Effector memory CD4-positive, alpha-beta T cell (primary cell): ENCODE results near the gene NFASC.

Experiments
- DNase-seq, 3 donors: peaks; one replicate each; pipeline ENCODE4 v3.0.0-alpha.2; 2020
- H3K27ac ChIP-seq: 2 replicates; pipeline ENCODE4 v1.7.0; 2013; ENCODE audit warnings: mild to moderate bottlenecking, low read length, moderate library complexity; ENCODE audit not compliant: insufficient read depth, poor library complexity, severe bottlenecking
- H3K27me3 ChIP-seq: replicated peaks from 2 replicates; pipeline ENCODE4 v1.7.0; 2013; ENCODE audit warnings: mild to moderate bottlenecking, low read length; ENCODE audit not compliant: insufficient read depth, control insufficient read depth, poor library complexity, severe bottlenecking
- H3K36me3 ChIP-seq: 2 replicates; pipeline ENCODE4 v1.7.0; 2013; ENCODE audit warnings: mild to moderate bottlenecking, low read length, moderate library complexity; ENCODE audit not compliant: control insufficient read depth, insufficient read depth
- H3K4me1 ChIP-seq: 2 replicates; pipeline ENCODE4 v1.7.0; 2013; ENCODE audit warnings: low read length, mild to moderate bottlenecking; ENCODE audit not compliant: control insufficient read depth, insufficient read depth, poor library complexity, severe bottlenecking
- H3K4me3 ChIP-seq: 2 replicates; pipeline ENCODE4 v1.7.0; 2013; ENCODE audit warnings: low read length, low read depth, mild to moderate bottlenecking; ENCODE audit not compliant: insufficient read depth, poor library complexity, severe bottlenecking
- H3K9me3 ChIP-seq: 2 replicates; pipeline ENCODE4 v1.7.0; 2013; ENCODE audit warnings: mild to moderate bottlenecking, low read length, moderate library complexity; ENCODE audit not compliant: control insufficient read depth

NFASC gene

GRCh38 chr1:204984499-204984898 lies 113.8 kb downstream of the NFASC start:
- Histone ChIP-seq H3K27me3 (no peaks in the 10 kb centered on the region), H3K9me3 (no peaks in the 10 kb centered on the region), H3K27ac (no peak overlapping the region), H3K4me1 (no peaks in the 10 kb centered on the region), H3K4me3 (no peak overlapping the region), H3K36me3 (no peaks in the 10 kb centered on the region)
- DNase-seq: no peak

- Histone ChIP-seq H3K4me1 (no peaks in the 10 kb centered on the region), H3K36me3 (no peaks in the 10 kb centered on the region), H3K27me3 (no peaks in the 10 kb centered on the region), H3K4me3 (no peak overlapping the region), H3K27ac (no peak overlapping the region), H3K9me3 (no peaks in the 10 kb centered on the region)
- no peak for DNase-seq
Observed at GRCh38 chr1:204986181-204986580, 115.5 kb downstream of the NFASC start.

DNA sequence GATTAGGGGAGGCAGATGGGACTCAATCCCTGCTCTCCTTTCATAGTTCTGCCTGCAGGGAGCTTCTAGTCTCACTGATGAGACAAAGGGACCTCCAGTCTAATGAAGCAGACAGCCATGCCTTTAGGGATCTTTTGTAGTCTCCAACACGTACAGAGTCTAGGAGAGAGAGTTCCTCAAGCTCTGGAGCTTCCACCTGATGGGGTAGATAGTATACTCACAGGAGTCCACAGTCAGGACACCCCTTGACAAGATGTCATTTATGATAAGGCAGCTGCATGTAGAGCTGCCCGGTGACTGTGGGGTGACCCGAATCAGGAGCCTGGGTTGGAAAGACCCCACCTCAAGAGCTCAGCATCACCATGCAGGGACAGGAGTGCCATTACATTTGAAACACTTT lies 117.0 kb downstream of the NFASC start:
- Histone ChIP-seq H3K4me3 (no peak overlapping the region), H3K9me3 (no peaks in the 10 kb centered on the region), H3K4me1 (no peaks in the 10 kb centered on the region), H3K27ac (no peak overlapping the region), H3K27me3 (no peaks in the 10 kb centered on the region), H3K36me3 (no peaks in the 10 kb centered on the region)
- no peak for DNase-seq

- Histone ChIP-seq H3K27me3 (no peaks in the 10 kb centered on the region), H3K4me3 (no peak overlapping the region), H3K9me3 (no peaks in the 10 kb centered on the region), H3K27ac (no peak overlapping the region), H3K36me3 (no peaks in the 10 kb centered on the region), H3K4me1 (no peaks in the 10 kb centered on the region)
- DNase-seq: no peak
Observed at GRCh38 chr1:204988196-204988595, 117.5 kb downstream of the NFASC start.

GRCh38 chr1:204989266-204990058 lies 118.8 kb downstream of the NFASC start:
- DNase-seq: peak in 2 of 3 donors; percentile 6 to 9
- no peak overlapping the region for H3K27ac ChIP-seq

GRCh38 chr1:204990059-204990664 lies 119.5 kb downstream of the NFASC start:
- no peak overlapping the region for H3K4me3 ChIP-seq
- H3K27ac ChIP-seq: no peak overlapping the region
- no peaks in the 10 kb centered on the region for H3K4me1 ChIP-seq
- no peak for DNase-seq
- H3K36me3 ChIP-seq: no peaks in the 10 kb centered on the region
- no peaks in the 10 kb centered on the region for H3K27me3 ChIP-seq
- no peaks in the 10 kb centered on the region for H3K9me3 ChIP-seq

More at GRCh38 chr1:204989266-204990058, 118.8 kb downstream of the NFASC start:
- Histone ChIP-seq H3K36me3 (no peaks in the 10 kb centered on the region), H3K27me3 (no peaks in the 10 kb centered on the region), H3K4me3 (no peak overlapping the region), H3K4me1 (no peaks in the 10 kb centered on the region), H3K9me3 (no peaks in the 10 kb centered on the region)

DNA sequence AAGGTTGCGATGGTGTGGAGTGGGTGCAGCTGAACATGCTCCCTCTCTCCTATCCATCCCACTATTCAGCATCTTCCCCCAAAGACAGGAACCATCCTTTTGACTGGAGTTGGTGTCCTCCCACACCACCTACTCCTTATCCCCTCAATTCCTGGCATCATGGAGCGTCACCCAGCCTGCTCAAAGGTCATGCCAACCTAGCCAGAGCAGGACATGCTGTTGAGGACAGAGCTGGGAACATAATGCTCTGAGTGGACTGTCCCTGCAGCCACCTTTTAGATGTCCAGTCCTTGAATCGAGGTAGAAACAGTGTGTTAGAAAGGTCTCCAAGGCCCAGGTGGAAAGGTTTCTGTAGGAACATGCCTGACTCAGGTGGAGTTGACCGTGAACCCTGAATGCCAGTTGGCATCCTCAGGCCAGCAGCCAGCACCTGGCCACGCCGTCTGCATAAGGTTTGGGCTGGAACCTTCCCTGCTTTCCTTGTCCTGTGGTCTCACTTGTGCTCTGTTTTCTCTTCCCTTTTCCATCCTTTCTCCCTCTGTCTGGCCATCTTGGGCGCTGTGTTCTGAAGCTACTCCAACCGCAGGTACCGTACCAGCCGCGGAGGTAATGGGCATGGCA lies 120.2 kb downstream of the NFASC start:
- H3K36me3 ChIP-seq: no peaks in the 10 kb centered on the region
- H3K4me3 ChIP-seq: no peak overlapping the region
- H3K27me3 ChIP-seq: no peaks in the 10 kb centered on the region
- no peak overlapping the region for H3K27ac ChIP-seq
- no peaks in the 10 kb centered on the region for H3K9me3 ChIP-seq
- DNase-seq: no peak
- no peaks in the 10 kb centered on the region for H3K4me1 ChIP-seq

DNA sequence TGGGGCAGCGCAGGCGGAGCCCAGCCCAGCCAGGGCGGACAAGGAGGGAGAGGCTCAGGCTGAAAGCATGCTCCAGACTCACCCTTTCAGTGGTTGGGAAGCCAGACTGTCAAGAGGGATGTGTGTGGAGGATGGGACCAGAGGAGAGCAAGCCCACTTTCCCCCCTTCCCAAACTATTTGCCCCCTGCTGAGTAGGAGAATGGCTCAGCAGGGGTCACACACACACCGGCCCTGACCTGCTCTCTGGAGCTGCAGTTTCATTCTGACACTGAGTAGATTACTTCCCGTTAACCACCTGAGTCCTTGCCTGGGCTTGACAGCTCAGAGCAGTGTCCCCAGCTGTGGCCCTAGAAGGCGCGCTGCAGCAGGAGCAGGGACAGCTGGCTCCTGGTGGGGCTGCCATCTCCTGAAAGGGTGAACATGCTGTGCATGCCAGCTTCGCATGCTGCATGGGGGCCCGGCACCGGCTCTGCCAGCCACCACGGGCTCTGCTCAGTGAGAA lies 120.7 kb downstream of the NFASC start:
- Histone ChIP-seq H3K36me3 (no peaks in the 10 kb centered on the region), H3K4me3 (no peak overlapping the region), H3K9me3 (no peaks in the 10 kb centered on the region), H3K27ac (no peak overlapping the region), H3K27me3 (no peaks in the 10 kb centered on the region), H3K4me1 (no peaks in the 10 kb centered on the region)
- DNase-seq: no peak

GRCh38 chr1:204992201-204992997 lies 121.7 kb downstream of the NFASC start:
- H3K27me3 ChIP-seq: no peaks in the 10 kb centered on the region
- no peak overlapping the region for H3K27ac ChIP-seq
- no peaks in the 10 kb centered on the region for H3K9me3 ChIP-seq
- H3K4me1 ChIP-seq: no peaks in the 10 kb centered on the region
- H3K36me3 ChIP-seq: no peaks in the 10 kb centered on the region
- no peak overlapping the region for H3K4me3 ChIP-seq
- DNase-seq: no peak
